ENCODE measurements around the gene RGS7BP.

GRCh38 chr5:64649512-64649911 lies 143.7 kb downstream of the RGS7BP start:
- no peak for TF ChIP-seq EP300 (IDR thresholded peaks at IDR 0.05; ENCODE audit: borderline replicate concordance)
- TF ChIP-seq NFIC (IDR thresholded peaks at IDR 0.05), result no peak
- no peak for TF ChIP-seq TAF1 (IDR thresholded peaks at IDR 0.05; ENCODE audit: low read depth)
- TF ChIP-seq USF1 (IDR thresholded peaks at IDR 0.05), result no peak
- TF ChIP-seq REST (IDR thresholded peaks at IDR 0.05; ENCODE audit: low read depth), result no peak
- no peak for TF ChIP-seq YY1 (IDR thresholded peaks at IDR 0.05; ENCODE audit: low read depth)
- TF ChIP-seq RAD21 (IDR thresholded peaks at IDR 0.05; ENCODE audit: low read depth), result no peak
- TF ChIP-seq CEBPB (IDR thresholded peaks at IDR 0.05), result no peak
- no peak for TF ChIP-seq MAX (IDR thresholded peaks at IDR 0.05)
- no peak for TF ChIP-seq ZBTB7A (IDR thresholded peaks at IDR 0.05; ENCODE audit: low read depth)
- TF ChIP-seq CREB1 (IDR thresholded peaks at IDR 0.05; ENCODE audit: low read depth), result no peak
- no peak for TF ChIP-seq FOXM1 (IDR thresholded peaks at IDR 0.05; ENCODE audit: borderline replicate concordance, low read depth)

All from Ishikawa (cell line).